Gastrocnemius medialis (tissue), 4 donors: ENCODE measurements around the gene RBBP8NL.

ENCODE experiments used
- POLR2A ChIP-seq, 2 donors: fragments of 450-650 bp; IDR thresholded peaks; one replicate each; pipeline ENCODE4 v1.6.1; 2017; ENCODE audit warnings: antibody characterized with exemption in 2 of 2, mild to moderate bottlenecking in 2 of 2, moderate library complexity in 2 of 2
- TF ChIP-seq, protein P1 (sequence below), 5 experiments: fragments of 450-650 bp in 3 of 5; fragments of 200-600 bp in 2 of 5; sonication (generic) in 2 of 5; IDR thresholded peaks in 4 of 5; conservative IDR thresholded peaks in 1 of 5; 1 replicate in 4 of 5; 2 replicates in 1 of 5; pipeline ENCODE4 v1.5.1; 2016 to 2019; ENCODE audit warnings: antibody characterized with exemption in 5 of 5, mild to moderate bottlenecking in 3 of 5, moderate library complexity in 3 of 5

DNA sequence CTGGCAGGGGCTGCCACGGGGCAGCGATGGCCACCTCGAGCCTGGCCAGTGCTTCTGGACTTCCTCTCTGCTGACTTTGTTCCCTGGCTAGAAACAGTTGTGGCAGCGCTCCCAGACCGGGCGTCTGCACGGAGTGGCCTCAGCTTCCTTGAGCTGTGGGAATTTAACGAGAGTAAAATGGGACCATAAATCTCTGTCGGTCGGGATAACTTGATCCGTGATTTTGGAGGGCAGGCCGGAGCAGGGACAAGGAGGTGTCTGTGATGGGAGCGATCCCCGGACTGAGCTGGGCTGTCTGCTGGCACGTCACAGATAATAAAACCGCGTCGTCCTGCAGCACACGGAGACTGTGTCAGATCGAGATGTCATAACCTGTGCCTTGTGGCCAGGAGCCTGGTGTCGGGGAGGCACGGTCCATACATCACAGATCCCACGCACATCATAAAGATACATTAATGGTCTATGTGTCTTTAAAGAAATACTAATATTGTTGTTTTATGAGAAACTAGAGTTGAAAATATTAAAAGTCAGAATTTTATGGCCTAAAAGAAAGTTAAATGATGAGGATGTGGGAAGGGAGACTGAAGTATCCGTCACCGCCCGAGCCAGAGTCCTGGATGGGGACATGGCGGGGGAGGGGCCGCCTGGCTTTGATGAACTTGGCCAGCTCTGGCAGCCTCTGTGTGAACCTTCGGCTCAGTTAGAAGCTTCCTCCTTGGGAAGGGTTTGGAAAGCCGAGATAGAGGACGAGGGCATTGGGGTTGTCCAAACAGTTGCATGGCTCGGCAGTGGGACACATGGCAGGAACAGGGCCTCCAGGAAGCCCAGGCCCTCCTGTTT, 6.5 kb upstream of the RBBP8NL start:
- no peak for TF ChIP-seq POLR2A (IDR thresholded peaks at IDR 0.05)
- TF ChIP-seq, protein P1, sequence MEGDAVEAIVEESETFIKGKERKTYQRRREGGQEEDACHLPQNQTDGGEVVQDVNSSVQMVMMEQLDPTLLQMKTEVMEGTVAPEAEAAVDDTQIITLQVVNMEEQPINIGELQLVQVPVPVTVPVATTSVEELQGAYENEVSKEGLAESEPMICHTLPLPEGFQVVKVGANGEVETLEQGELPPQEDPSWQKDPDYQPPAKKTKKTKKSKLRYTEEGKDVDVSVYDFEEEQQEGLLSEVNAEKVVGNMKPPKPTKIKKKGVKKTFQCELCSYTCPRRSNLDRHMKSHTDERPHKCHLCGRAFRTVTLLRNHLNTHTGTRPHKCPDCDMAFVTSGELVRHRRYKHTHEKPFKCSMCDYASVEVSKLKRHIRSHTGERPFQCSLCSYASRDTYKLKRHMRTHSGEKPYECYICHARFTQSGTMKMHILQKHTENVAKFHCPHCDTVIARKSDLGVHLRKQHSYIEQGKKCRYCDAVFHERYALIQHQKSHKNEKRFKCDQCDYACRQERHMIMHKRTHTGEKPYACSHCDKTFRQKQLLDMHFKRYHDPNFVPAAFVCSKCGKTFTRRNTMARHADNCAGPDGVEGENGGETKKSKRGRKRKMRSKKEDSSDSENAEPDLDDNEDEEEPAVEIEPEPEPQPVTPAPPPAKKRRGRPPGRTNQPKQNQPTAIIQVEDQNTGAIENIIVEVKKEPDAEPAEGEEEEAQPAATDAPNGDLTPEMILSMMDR (IDR thresholded peaks at IDR 0.05 in 4 of 5, conservative IDR thresholded peaks at IDR 0.05 in 1 of 5): no peak
